ENCODE measurements around the gene CADPS2. TPM values are rescaled to one million over a fixed set of nuclear protein-coding genes. Genes with fewer than 3 reads are reported as not detected.

Gene CADPS2
- total RNA-seq, 1 donor from 2014 or later = 10.1 TPM

GRCh38 chr7:122604251-122604650 lies 282.0 kb downstream of the CADPS2 start:
- no peak overlapping the region for H3K27ac Mint-ChIP-seq

GRCh38 chr7:122602800-122603199 lies 283.5 kb downstream of the CADPS2 start:
- Mint-ChIP-seq H3K27me3 (peaks cover 18% of the 10 kb centered on the region), H3K9me3 (no peaks in the 10 kb centered on the region), H3K27ac (no peak overlapping the region), H3K4me1 (ENCODE audit: unreplicated experiment) (no peaks in the 10 kb centered on the region), H3K36me3 (no peaks in the 10 kb centered on the region), H3K4me3 (no peak overlapping the region)
- TF ChIP-seq CTCF (conservative IDR thresholded peaks at IDR 0.05) = no peak
- DNase-seq (ENCODE audit: extremely low spot score, unreplicated experiment) = no peak

More at GRCh38 chr7:122604251-122604650, 282.0 kb downstream of the CADPS2 start:
- no peak overlapping the region for H3K4me3 Mint-ChIP-seq
- no peak for TF ChIP-seq CTCF (conservative IDR thresholded peaks at IDR 0.05)
- DNase-seq (ENCODE audit: extremely low spot score, unreplicated experiment) = no peak
- peaks cover 15% of the 10 kb centered on the region for H3K27me3 Mint-ChIP-seq
- no peaks in the 10 kb centered on the region for H3K9me3 Mint-ChIP-seq
- no peaks in the 10 kb centered on the region for H3K36me3 Mint-ChIP-seq
- H3K4me1 Mint-ChIP-seq (ENCODE audit: unreplicated experiment) = no peaks in the 10 kb centered on the region

GRCh38 chr7:122600630-122601029 lies 285.6 kb downstream of the CADPS2 start:
- peaks cover 10% of the 10 kb centered on the region for H3K4me1 Mint-ChIP-seq (ENCODE audit: unreplicated experiment)
- H3K4me3 Mint-ChIP-seq = no peak overlapping the region
- H3K27me3 Mint-ChIP-seq = peaks cover 13% of the 10 kb centered on the region

GRCh38 chr7:122600042-122600441 lies 286.2 kb downstream of the CADPS2 start:
- DNase-seq (ENCODE audit: extremely low spot score, unreplicated experiment) = no peak
- no peaks in the 10 kb centered on the region for H3K9me3 Mint-ChIP-seq
- TF ChIP-seq CTCF (conservative IDR thresholded peaks at IDR 0.05) = no peak
- no peak overlapping the region for H3K4me3 Mint-ChIP-seq
- no peak overlapping the region for H3K27ac Mint-ChIP-seq
- H3K4me1 Mint-ChIP-seq (ENCODE audit: unreplicated experiment) = peaks cover 10% of the 10 kb centered on the region
- no peaks in the 10 kb centered on the region for H3K36me3 Mint-ChIP-seq
- H3K27me3 Mint-ChIP-seq = peaks cover 13% of the 10 kb centered on the region

More at GRCh38 chr7:122600630-122601029, 285.6 kb downstream of the CADPS2 start:
- TF ChIP-seq CTCF (conservative IDR thresholded peaks at IDR 0.05) = no peak
- Mint-ChIP-seq H3K36me3 (no peaks in the 10 kb centered on the region), H3K27ac (no peak overlapping the region), H3K9me3 (no peaks in the 10 kb centered on the region)
- no peak for DNase-seq (ENCODE audit: extremely low spot score, unreplicated experiment)

GRCh38 chr7:122597277-122597676 lies 289.0 kb downstream of the CADPS2 start:
- H3K9me3 Mint-ChIP-seq = no peaks in the 10 kb centered on the region
- peaks cover 10% of the 10 kb centered on the region for H3K4me1 Mint-ChIP-seq (ENCODE audit: unreplicated experiment)
- H3K36me3 Mint-ChIP-seq = no peaks in the 10 kb centered on the region
- peaks cover 7% of the 10 kb centered on the region for H3K27me3 Mint-ChIP-seq
- TF ChIP-seq CTCF (conservative IDR thresholded peaks at IDR 0.05) = no peak
- H3K4me3 Mint-ChIP-seq = no peak overlapping the region
- DNase-seq (ENCODE audit: extremely low spot score, unreplicated experiment) = no peak
- H3K27ac Mint-ChIP-seq = no peak overlapping the region

GRCh38 chr7:122595885-122596284 lies 290.4 kb downstream of the CADPS2 start:
- Mint-ChIP-seq H3K27ac (no peak overlapping the region), H3K4me3 (no peak overlapping the region), H3K9me3 (no peaks in the 10 kb centered on the region), H3K36me3 (no peaks in the 10 kb centered on the region), H3K27me3 (peaks cover 7% of the 10 kb centered on the region), H3K4me1 (ENCODE audit: unreplicated experiment) (peaks cover 10% of the 10 kb centered on the region)
- no peak for DNase-seq (ENCODE audit: extremely low spot score, unreplicated experiment)
- no peak for TF ChIP-seq CTCF (conservative IDR thresholded peaks at IDR 0.05)
